ENCODE measurements around the gene TMED8. TPM values are rescaled to one million over a fixed set of nuclear protein-coding genes. Genes with fewer than 3 reads are reported as not detected.

Gene TMED8
- total RNA-seq, 1 experiment from 2014 or later, result 21.2 TPM

DNA sequence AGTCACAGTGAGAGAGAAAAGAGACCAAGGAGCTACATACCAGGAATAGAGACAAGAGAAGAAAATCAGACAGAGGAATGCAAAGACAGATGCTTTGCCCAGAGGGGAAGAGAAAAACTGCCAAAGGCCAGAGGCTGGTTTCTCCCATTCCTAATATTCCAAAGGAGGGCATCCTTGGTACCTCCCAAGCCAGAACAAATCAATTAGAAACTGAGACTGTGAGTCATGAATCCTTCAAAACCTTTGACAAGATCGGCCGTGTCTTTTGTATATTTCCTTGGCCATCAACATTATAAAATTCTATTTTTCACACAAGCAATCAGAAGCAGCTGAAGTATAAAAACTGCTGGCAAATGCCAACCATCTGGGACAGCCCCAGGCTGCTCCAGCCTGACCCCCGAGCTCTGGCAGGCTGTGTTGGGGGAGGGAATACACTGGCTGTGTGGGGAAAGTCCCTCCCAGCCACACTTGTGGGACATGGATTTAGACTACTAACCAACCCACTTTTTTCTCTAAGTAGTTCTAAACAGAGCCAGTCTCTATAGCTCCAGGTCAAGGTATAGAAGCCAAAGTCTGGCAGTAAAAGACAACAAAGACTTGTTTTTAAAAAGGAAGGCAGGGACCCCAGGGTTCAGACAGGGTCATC, 69.9 kb downstream of the TMED8 start:
- DNase-seq (ENCODE audit: low read depth, low spot score), result no peak
- POLR2A ChIA-PET, result no interaction called here
- Histone ChIP-seq H3K9me3 (ENCODE audit: control insufficient read depth in 1 of 2, insufficient read depth in 1 of 2, low read depth in 1 of 2, low read length in 2 of 2) (no peaks in the 10 kb centered on the region), H3K27ac (ENCODE audit: low read depth, low read length) (no peak overlapping the region), H3K79me2 (ENCODE audit: insufficient read depth, low read length) (no peaks in the 10 kb centered on the region), H3K27me3 (ENCODE audit: insufficient read depth, low read length) (no peaks in the 10 kb centered on the region), H3K4me1 (ENCODE audit: control insufficient read depth in 1 of 2, insufficient read depth in 2 of 2, low read length in 2 of 2) (peaks cover 19 to 22% of the 10 kb centered on the region in 2 experiments), H4K20me1 (ENCODE audit: insufficient read depth) (no peaks in the 10 kb centered on the region), H3K9me2 (ENCODE audit: insufficient read depth) (no peaks in the 10 kb centered on the region), H3K4me3 (replicated peaks in 1 of 2; ENCODE audit: low read depth in 1 of 2, low read length in 2 of 2) (no peak overlapping the region), H3K9ac (ENCODE audit: low read length) (no peak overlapping the region), H3K36me3 (ENCODE audit: control insufficient read depth in 1 of 2, insufficient read depth in 2 of 2, low read length in 2 of 2) (no peaks in the 10 kb centered on the region; a peak in 1 of 4 replicates), H3K4me2 (ENCODE audit: low read length) (no peak overlapping the region), H2AFZ (ENCODE audit: low read depth, low read length, poor library complexity, severe bottlenecking) (no peak overlapping the region)
- no peak for ATAC-seq
- CTCF ChIA-PET, result interaction anchor here (1.8 kb wide), 1 partner anchor 9 kb away, joined by 18 read pairs; no protein-coding TSS in a partner anchor
- no peak for TF ChIP-seq SIN3A (IDR thresholded peaks at IDR 0.05; ENCODE audit: low read depth)
- BruUV-seq (replicated peaks), result no TSS peak
- intact Hi-C loops (cut with micrococcal nuclease), result loop anchor here (5.0 kb wide), 1 partner anchor 435 kb away; no protein-coding TSS in a partner anchor
- RAD21 ChIA-PET (ENCODE audit: low non-redundant PET in 1 of 2, low total read pairs in 2 of 2, uncharacterized antibody in 2 of 2, unreplicated experiment in 2 of 2), result no interaction called here

DNA sequence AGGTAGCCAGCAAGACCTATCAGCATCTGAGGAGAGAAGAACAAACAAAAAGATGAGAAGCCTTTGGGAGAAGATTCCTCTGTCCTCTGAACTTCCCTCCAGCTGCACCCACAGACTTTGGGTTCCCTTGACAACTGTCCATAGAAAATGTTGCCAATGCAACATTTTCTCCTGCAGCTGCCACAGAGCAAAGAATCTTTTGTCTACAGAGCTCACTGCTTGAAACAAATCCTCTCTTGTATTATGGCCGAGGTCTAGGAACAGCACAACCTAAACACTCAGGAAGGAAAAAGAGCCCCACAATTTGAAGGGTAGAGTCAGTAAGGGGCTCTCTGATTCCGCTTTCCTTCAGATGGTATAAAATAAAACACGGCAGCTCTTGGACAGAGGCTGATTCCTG, 70.5 kb downstream of the TMED8 start:
- ATAC-seq (no peak), DNase-seq (ENCODE audit: low read depth, low spot score) (no peak)
- ChIA-PET POLR2A (no interaction called here), RAD21 (ENCODE audit: low non-redundant PET in 1 of 2, low total read pairs in 2 of 2, uncharacterized antibody in 2 of 2, unreplicated experiment in 2 of 2) (no interaction called here), CTCF (interaction anchor here (0.8 to 1.8 kb wide), 2 partner anchors 9 kb away, joined by 4 to 18 read pairs; no protein-coding TSS in a partner anchor)
- Histone ChIP-seq H3K27ac (ENCODE audit: low read depth, low read length) (no peak overlapping the region), H3K9ac (ENCODE audit: low read length) (no peak overlapping the region), H3K9me3 (ENCODE audit: control insufficient read depth in 1 of 2, insufficient read depth in 1 of 2, low read depth in 1 of 2, low read length in 2 of 2) (no peaks in the 10 kb centered on the region), H3K4me1 (ENCODE audit: control insufficient read depth in 1 of 2, insufficient read depth in 2 of 2, low read length in 2 of 2) (peaks cover 19 to 22% of the 10 kb centered on the region in 2 experiments), H3K79me2 (ENCODE audit: insufficient read depth, low read length) (no peaks in the 10 kb centered on the region), H3K36me3 (ENCODE audit: control insufficient read depth in 1 of 2, insufficient read depth in 2 of 2, low read length in 2 of 2) (no peaks in the 10 kb centered on the region; a peak in 1 of 4 replicates), H2AFZ (ENCODE audit: low read depth, low read length, poor library complexity, severe bottlenecking) (no peak overlapping the region), H3K4me2 (ENCODE audit: low read length) (no peak overlapping the region), H3K9me2 (ENCODE audit: insufficient read depth) (no peaks in the 10 kb centered on the region), H3K27me3 (ENCODE audit: insufficient read depth, low read length) (no peaks in the 10 kb centered on the region), H3K4me3 (replicated peaks in 1 of 2; ENCODE audit: low read depth in 1 of 2, low read length in 2 of 2) (no peak overlapping the region), H4K20me1 (ENCODE audit: insufficient read depth) (no peaks in the 10 kb centered on the region)
- TF ChIP-seq SP1 (IDR thresholded peaks at IDR 0.05; ENCODE audit: low read depth), result no peak
- no peak for TF ChIP-seq POLR2AphosphoS5 (IDR thresholded peaks at IDR 0.05; ENCODE audit: low read depth, low read length)
- TF ChIP-seq, protein P1, sequence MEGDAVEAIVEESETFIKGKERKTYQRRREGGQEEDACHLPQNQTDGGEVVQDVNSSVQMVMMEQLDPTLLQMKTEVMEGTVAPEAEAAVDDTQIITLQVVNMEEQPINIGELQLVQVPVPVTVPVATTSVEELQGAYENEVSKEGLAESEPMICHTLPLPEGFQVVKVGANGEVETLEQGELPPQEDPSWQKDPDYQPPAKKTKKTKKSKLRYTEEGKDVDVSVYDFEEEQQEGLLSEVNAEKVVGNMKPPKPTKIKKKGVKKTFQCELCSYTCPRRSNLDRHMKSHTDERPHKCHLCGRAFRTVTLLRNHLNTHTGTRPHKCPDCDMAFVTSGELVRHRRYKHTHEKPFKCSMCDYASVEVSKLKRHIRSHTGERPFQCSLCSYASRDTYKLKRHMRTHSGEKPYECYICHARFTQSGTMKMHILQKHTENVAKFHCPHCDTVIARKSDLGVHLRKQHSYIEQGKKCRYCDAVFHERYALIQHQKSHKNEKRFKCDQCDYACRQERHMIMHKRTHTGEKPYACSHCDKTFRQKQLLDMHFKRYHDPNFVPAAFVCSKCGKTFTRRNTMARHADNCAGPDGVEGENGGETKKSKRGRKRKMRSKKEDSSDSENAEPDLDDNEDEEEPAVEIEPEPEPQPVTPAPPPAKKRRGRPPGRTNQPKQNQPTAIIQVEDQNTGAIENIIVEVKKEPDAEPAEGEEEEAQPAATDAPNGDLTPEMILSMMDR (IDR thresholded peaks at IDR 0.05 in 2 of 3, conservative IDR thresholded peaks at IDR 0.05 in 1 of 3; ENCODE audit: borderline replicate concordance in 1 of 3, insufficient read depth in 1 of 3, low read depth in 2 of 3, low read length in 2 of 3), result no peak
- no peak for TF ChIP-seq ELF1 (IDR thresholded peaks at IDR 0.05; ENCODE audit: borderline replicate concordance, low read depth)
- TF ChIP-seq YY1 (IDR thresholded peaks at IDR 0.05; ENCODE audit: extremely low read depth, insufficient replicate concordance, low read depth, low read length), result no peak
- no TSS peak for BruUV-seq (replicated peaks)
- intact Hi-C loops (cut with micrococcal nuclease), result loop anchor here (5.0 kb wide), 1 partner anchor 434 kb away; no protein-coding TSS in a partner anchor

All from HCT116 (cell line).